ENCODE results near the gene AACS. TPM values are rescaled to one million over a fixed set of nuclear protein-coding genes. Genes with fewer than 3 reads are reported as not detected.

AACS gene
- total and polyA plus RNA-seq, 2 of the 13 experiments (the other 11 are each of a cell fraction or from before 2014, with no cell fraction given), result 23.3 to 28.8 TPM

GRCh38 chr12:125092872-125093680, 27.8 kb downstream of the AACS start (continued):
- no peak for TF ChIP-seq ZNF614 (CRISPR knock-in tag; IDR thresholded peaks at IDR 0.05; ENCODE audit: borderline replicate concordance)
- no peak for TF ChIP-seq MTF1 (CRISPR knock-in tag; IDR thresholded peaks at IDR 0.05)
- TF ChIP-seq SNAPC4 (CRISPR knock-in tag; IDR thresholded peaks at IDR 0.05), result no peak
- TF ChIP-seq CREB3 (CRISPR knock-in tag; IDR thresholded peaks at IDR 0.05), result no peak
- peak; percentile 68 for TF ChIP-seq TAF1 (CRISPR knock-in tag; IDR thresholded peaks at IDR 0.05)
- TF ChIP-seq ZNF318 (CRISPR knock-in tag; IDR thresholded peaks at IDR 0.05), result 0 out of 2 replicates have a peak, but pooled peaks have one; percentile 59
- TF ChIP-seq SIX4 (CRISPR knock-in tag; IDR thresholded peaks at IDR 0.05), result no peak
- TF ChIP-seq CCAR2 (optimal IDR thresholded peaks at IDR 0.05; ENCODE audit: low read depth, low read length), result no peak
